ENCODE measurements around the gene CAMK1D.
A peak's percentile ranks its signal among the peaks of the same experiment; 100 is the strongest.

Gene CAMK1D

DNA sequence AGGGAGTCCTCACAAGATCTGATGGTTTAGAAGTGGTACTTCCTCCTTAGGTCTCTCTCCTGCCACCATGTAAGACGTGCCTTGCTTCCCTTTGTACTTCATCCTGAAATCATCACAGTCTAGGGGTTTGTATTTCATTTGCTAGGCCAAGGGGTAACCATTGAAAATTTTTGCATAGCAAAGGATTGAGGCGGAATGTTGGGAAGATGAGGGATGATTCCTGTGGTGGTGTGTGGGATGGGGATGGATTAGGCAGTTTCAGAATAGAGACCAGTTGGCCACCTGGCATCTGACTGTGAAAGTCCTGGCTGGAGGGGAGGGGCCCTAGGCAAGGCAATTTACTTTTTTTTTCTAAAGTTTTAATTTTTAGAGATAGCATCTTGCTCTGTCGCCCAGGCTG is 222.9 kb downstream of the CAMK1D start:
- DNase-seq (ENCODE audit: low read depth in 2 of 2), result no peak
- no peak overlapping the region for H3K4me3 ChIP-seq (replicated peaks in 1 of 2; ENCODE audit: low read depth in 2 of 2, low read length in 2 of 2)
- TF ChIP-seq CTCF (IDR thresholded peaks at IDR 0.05; ENCODE audit: low read depth, low read length), result no peak

- no peak for DNase-seq (ENCODE audit: low read depth in 2 of 2)
- no peak for TF ChIP-seq CTCF (IDR thresholded peaks at IDR 0.05; ENCODE audit: low read depth, low read length)
- H3K4me3 ChIP-seq (replicated peaks in 1 of 2; ENCODE audit: low read depth in 2 of 2, low read length in 2 of 2), result no peak overlapping the region
These were observed 228.3 kb downstream of the CAMK1D start for GRCh38 chr10:12577610-12578009.

DNA sequence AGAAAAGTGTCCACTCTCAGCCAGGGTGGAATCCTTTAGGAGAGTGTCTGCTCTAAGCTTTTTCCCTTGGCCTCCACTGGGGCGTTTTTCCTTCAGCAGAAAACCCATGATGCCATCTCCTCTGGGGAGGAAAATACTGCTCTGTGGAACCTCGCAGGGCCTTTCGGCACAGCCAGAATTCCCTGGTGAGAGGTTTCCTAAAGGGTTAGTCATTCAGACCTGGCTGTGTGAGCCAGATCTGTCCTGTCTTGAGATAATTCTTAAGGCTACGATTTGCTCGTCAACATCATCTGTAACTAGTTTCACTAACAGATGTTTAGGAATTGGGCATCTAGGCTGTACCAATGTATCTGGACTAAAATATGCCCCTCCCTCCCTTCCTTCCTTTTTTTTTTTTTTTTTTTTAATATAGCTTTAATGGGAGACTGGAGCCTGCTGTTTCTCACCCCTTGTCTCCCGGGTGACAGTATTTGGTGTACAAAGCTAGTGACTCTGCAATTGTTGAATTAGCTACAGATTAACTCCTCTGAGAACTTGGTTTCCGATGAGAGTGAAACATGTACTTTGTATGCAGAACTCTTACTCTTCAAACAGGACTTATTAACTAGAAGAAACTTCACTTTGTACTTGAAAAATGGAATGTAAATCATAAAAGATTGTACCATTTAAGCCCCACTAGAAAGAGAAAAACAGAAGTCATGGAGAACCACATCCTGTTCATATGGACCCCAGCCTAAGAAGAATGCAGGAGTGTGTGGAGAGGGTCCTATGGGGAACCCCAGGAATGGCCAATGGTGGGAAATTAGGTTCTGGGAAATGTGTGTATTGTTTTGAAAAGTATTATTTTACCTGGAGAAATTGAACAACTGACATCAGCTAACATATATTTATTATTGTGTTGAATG is 230.9 kb downstream of the CAMK1D start:
- TF ChIP-seq CTCF (IDR thresholded peaks at IDR 0.05; ENCODE audit: low read depth, low read length), result no peak
- no peak overlapping the region for H3K4me3 ChIP-seq (replicated peaks in 1 of 2; ENCODE audit: low read depth in 2 of 2, low read length in 2 of 2)
- DNase-seq (ENCODE audit: low read depth in 2 of 2), result peak in 1 of 2 donors; percentile 40

DNA sequence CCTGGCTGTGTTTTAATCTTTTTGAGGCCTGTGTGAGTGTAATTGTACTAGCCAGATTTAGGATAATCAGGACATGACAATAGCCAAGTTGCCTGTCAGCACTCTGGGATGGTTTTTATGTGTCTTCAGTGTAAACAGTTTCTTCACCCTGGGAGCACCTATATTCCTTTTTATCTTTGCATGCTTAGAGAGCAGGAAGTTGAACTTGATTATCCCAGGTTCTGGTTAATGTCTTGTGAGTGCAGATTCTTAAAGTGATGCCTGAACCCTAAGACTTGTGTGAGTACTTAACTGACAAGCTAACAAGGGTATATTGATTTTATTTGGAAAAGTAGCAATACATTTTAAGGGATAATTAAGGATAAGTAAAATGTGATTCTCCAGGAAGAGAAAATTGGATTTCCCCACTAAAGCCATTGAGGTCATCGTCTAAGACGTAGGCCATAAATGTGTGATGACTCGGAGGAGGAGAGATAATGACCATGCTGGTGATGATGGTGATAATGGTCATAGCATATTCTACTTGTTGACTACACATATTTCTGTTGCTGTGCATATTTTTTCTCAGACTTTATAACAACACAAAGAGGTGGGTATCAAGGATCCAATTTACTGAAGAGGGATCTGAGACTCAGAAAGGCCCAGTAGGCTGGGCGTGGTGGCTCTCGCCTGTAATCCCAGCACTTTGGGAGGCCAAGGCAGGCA is 234.7 kb downstream of the CAMK1D start:
- H3K4me3 ChIP-seq (replicated peaks in 1 of 2; ENCODE audit: low read depth in 2 of 2, low read length in 2 of 2), result no peak overlapping the region
- no peak for TF ChIP-seq CTCF (IDR thresholded peaks at IDR 0.05; ENCODE audit: low read depth, low read length)
- DNase-seq (ENCODE audit: low read depth in 2 of 2), result no peak

DNA sequence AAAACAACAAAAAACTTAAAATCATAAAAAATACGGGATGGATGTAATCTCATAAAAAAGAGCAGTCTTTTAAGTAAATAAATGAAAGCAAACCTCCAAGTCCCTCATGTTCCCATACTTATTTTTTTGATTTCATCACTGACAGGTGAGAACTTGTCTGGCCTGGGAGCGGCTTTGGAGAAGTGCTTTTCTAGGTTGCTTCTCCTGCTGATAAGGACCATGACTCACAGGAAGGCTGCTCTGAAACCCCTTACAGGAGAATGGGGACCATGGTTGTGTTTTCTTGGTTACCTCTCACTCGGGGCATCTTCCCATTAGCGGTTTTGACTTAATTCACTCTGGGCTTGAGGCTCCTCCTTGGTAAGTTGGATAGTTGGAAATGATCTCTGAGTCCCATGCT is 237.4 kb downstream of the CAMK1D start:
- H3K4me3 ChIP-seq (replicated peaks in 1 of 2; ENCODE audit: low read depth in 2 of 2, low read length in 2 of 2), result no peak overlapping the region
- no peak for TF ChIP-seq CTCF (IDR thresholded peaks at IDR 0.05; ENCODE audit: low read depth, low read length)

GRCh38 chr10:12587451-12587888 is 238.1 kb downstream of the CAMK1D start:
- DNase-seq (ENCODE audit: low read depth in 2 of 2), result no peak
- no peak for TF ChIP-seq CTCF (IDR thresholded peaks at IDR 0.05; ENCODE audit: low read depth, low read length)
- H3K4me3 ChIP-seq (replicated peaks in 1 of 2; ENCODE audit: low read depth in 2 of 2, low read length in 2 of 2), result no peak overlapping the region

More for the DNA sequence above, 237.4 kb downstream of the CAMK1D start:
- no peak for DNase-seq (ENCODE audit: low read depth in 2 of 2)
